ACHN (cell line): ENCODE results near the gene CAV3.
"Not testable (repeated sequence)": the region's sequence is repeated elsewhere in the genome, so short reads cannot be mapped to it uniquely, and the experiment has no call there.

ENCODE experiments used
- DNase-seq: peaks from one replicate; pipeline ENCODE4 v3.0.0-alpha.2; 2015
- in situ Hi-C: cut with HindIII; loops from 2 replicates; pipeline ENCODE4 v1.10.0; 2017; ENCODE audit warnings: low sequenced_read_pairs, low pct_ligation_motif_present, low pct_unique_long_range_greater_than_20kb

Gene CAV3

DNA sequence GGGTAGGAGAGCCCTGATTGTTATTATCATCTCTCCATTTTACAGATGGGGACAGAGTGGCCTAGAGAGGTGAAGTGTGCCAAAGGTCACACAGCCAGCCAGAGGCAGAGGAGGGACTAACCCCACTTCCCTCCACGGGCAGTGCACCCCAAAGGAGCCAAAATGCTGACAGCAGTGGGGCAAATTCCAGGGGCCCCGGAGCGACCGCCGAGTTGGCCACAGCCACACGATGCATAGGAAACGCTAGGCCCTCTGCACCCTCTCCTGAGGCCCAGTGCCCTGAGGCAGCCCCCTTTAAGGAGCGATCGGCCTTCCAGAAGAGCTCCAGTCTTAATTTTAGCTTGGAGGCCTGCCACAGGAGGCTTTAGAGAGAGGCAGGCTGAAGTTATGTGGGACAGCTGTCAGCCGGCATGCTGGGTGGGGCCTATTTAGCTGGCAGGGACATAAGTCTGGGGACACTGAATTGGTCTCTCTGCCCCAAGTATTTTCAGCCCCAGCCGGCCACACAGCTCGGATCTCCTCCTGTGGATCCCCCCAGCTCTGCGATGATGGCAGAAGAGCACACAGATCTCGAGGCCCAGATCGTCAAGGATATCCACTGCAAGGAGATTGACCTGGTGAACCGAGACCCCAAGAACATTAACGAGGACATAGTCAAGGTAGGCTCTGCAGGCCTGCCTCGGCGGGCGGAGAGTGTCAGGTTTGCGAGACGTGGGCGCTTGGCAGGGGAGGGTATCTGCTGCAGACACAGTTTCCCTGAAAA lies at the start of gene CAV3:
CAV3 (plus strand) TSS at position 471 of the 763 bp plus-strand sequence; CDS start at position 546, 75 bp downstream.
- DNase-seq: no peak
- in situ Hi-C loops: no loop called here

DNA sequence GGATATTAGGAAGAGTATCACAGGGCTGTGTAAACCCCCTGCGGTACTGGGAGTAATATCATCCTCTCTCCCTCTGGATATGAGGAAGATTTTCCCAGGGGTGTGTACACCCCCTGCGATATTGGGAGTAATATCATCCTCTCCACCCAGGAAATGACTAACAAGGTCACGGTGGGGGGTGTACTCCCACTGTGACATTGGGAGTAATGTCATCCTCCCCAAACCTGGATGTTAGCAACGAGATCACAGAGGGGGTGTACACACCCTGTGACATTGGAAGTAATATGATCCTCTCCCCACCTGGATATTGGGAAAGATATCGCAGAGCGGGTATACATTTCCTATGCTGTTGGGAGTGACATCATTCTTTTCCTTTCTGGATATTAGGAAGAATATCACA lies 48.6 kb upstream of the CAV3 start:
- DNase-seq, in situ Hi-C loops: not testable (repeated sequence)

DNA sequence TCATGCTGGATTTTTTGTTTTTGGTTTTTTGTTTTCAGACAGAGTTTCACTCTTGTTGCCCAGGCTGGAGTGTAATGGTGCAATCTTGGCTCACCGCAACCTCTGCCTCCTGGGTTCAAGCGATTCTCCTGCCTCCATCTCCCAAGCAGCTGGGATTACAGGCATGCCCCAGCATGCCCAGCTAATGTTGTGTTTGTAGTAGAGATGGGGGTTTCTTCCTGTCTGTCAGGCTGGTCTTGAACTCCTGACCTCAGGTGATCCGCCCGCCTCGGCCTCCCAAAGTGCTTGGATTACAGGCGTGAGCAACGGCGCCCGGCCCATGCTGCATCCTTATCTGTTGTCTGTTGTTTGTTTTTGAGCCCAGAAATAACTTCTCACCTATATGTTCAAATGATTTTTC lies 42.3 kb upstream of the CAV3 start:
- DNase-seq, in situ Hi-C loops: not testable (repeated sequence)

GRCh38 chr3:8702560-8702959 lies 31.0 kb upstream of the CAV3 start:
- DNase-seq: no peak

DNA sequence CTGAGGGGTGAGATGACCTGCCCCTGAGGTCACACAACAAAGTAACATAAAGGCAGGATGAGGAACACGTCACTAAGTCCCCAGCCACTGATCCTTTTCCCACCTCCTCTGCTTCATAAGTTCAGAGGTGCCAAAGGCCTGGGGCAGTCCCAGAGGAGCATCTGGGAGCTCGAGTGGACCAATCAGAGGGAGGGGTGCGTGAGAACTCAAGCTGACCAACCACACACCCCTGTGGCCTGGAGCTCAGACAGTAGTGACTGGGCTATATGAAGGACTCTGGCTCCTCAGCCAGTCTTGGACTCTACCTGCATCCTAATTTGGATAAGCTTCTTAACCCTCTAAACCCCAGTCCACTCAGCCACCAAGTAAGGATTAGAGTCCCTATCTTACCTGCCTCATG lies 28.0 kb upstream of the CAV3 start:
- in situ Hi-C loops: no loop called here
- DNase-seq: no peak

More at GRCh38 chr3:8702560-8702959, 31.0 kb upstream of the CAV3 start:
- in situ Hi-C loops: no loop called here

DNA sequence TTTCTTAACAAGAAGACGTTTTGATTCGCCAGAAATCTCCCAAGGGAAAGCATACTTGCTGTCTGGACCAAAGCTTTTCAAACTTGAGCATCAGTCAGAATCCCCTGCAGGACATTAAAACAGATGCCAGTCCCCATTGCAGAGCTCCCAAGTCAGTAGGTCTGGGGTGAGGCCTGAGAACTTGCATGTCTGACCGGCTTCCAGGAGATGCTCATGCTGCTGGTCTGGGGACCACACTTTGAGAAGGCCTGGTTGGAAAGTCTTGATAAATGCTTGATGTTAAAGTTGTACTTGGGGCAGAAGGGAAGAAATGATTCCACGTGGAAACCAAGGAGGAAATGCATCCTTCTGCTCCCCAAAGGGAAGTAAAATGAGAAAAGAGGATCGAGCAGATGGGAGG lies 24.3 kb upstream of the CAV3 start:
- DNase-seq: no peak
- in situ Hi-C loops: no loop called here

GRCh38 chr3:8709801-8710507 lies 23.6 kb upstream of the CAV3 start:
- in situ Hi-C loops: no loop called here
- no peak for DNase-seq

GRCh38 chr3:8712045-8712907 lies 21.3 kb upstream of the CAV3 start:
- DNase-seq: peak; percentile 44

GRCh38 chr3:8712908-8713255 lies 20.7 kb upstream of the CAV3 start:
- DNase-seq: no peak
- in situ Hi-C loops: no loop called here

More at GRCh38 chr3:8712045-8712907, 21.3 kb upstream of the CAV3 start:
- in situ Hi-C loops: no loop called here

GRCh38 chr3:8713901-8714759 lies 19.5 kb upstream of the CAV3 start:
- in situ Hi-C loops: no loop called here
- DNase-seq: no peak

GRCh38 chr3:8715757-8716156 lies 17.8 kb upstream of the CAV3 start:
- in situ Hi-C loops, DNase-seq: not testable (repeated sequence)

- no peak for DNase-seq
- in situ Hi-C loops: no loop called here
Measured at GRCh38 chr3:8722808-8723207, 10.8 kb upstream of the CAV3 start.

GRCh38 chr3:8723612-8724011 lies 10.0 kb upstream of the CAV3 start:
- DNase-seq: no peak

GRCh38 chr3:8724108-8724752 lies 9.4 kb upstream of the CAV3 start:
- in situ Hi-C loops: no loop called here
- DNase-seq: no peak

More at GRCh38 chr3:8723612-8724011, 10.0 kb upstream of the CAV3 start:
- in situ Hi-C loops: no loop called here

- no peak for DNase-seq
- in situ Hi-C loops: no loop called here
Measured at GRCh38 chr3:8727605-8728512, 5.7 kb upstream of the CAV3 start.

DNA sequence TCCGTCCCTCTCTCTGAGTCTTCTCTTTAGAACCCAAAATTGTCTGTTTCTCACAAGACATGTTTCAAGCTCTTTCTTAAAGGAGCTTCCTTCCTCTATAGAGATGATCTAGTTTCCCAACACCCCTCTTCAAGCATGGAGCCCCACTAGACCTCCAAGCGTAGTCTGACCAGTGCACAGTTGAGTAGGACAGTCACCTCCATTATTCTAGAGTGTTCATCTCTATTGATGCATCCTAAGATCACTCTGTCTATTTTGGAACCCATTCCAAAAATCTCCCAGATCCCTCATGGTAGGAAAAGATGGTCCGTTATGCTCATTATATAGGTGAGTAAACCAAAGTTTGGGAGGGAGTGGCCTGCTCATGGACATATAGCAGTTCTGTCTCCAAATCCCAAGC lies 4.1 kb upstream of the CAV3 start:
- in situ Hi-C loops: no loop called here

DNA sequence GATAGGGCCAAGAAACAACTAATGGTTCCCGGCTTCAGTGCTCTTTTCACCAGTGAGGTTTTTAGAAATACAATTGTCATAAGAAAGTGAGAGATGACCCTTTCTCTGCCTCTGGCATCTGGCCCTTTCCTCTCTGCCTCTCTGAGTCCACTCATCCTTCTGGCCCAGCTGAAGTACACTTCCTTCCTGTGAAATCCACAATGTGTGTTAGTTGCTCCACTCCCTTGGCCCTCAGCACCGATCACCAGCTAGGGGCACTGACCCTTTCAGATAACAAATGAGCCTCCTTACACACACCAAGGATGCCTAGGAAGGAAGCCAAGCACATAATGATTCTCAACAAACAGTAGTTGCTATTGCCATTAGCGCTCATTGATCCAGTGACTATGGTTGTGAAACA lies 2.9 kb upstream of the CAV3 start:
- no peak for DNase-seq
- in situ Hi-C loops: no loop called here

More for the DNA sequence above, 4.1 kb upstream of the CAV3 start:
- no peak for DNase-seq
